GM23248 (cell line): Measurements from ENCODE around the gene TAPBP. TPM values are rescaled to one million over a fixed set of nuclear protein-coding genes. Genes with fewer than 3 reads are reported as not detected.

ENCODE experiments used
- DNase-seq: peaks from one replicate; pipeline ENCODE4 v3.0.0-alpha.2; 2015
- H2AFZ ChIP-seq: fragments of 200-600 bp; sonication (generic); 2 replicates; pipeline ENCODE4 v1.6.1; 2016; ENCODE audit warnings: antibody characterized with exemption
- H3F3A ChIP-seq: fragments of 200-600 bp; sonication (generic); 2 replicates; pipeline ENCODE4 v1.6.1; 2016; ENCODE audit warnings: mild to moderate bottlenecking, antibody characterized with exemption, mixed run types; ENCODE audit not compliant: insufficient read depth
- H3K27ac ChIP-seq: fragments of 200-600 bp; sonication (generic); 2 replicates; pipeline ENCODE4 v1.5.1; 2016; ENCODE audit warnings: mild to moderate bottlenecking
- H3K27me3 ChIP-seq: fragments of 200-600 bp; sonication (generic); replicated peaks from 2 replicates; pipeline ENCODE4 v1.6.1; 2016; ENCODE audit warnings: mild to moderate bottlenecking; ENCODE audit not compliant: insufficient read depth
- H3K36me3 ChIP-seq: fragments of 200-600 bp; sonication (generic); 2 replicates; pipeline ENCODE4 v1.6.1; 2016; ENCODE audit warnings: low read depth, mild to moderate bottlenecking
- H3K4me1 ChIP-seq: fragments of 200-600 bp; sonication (generic); 2 replicates; pipeline ENCODE4 v1.6.1; 2016; ENCODE audit warnings: mild to moderate bottlenecking; ENCODE audit not compliant: insufficient read depth
- H3K4me2 ChIP-seq: fragments of 200-600 bp; sonication (generic); one replicate; pipeline ENCODE4 v1.6.1; 2016; ENCODE audit warnings: mild to moderate bottlenecking; ENCODE audit not compliant: unreplicated experiment
- H3K4me3 ChIP-seq: fragments of 200-600 bp; sonication (generic); 2 replicates; pipeline ENCODE4 v1.5.1; 2016; ENCODE audit warnings: mild to moderate bottlenecking
- H3K79me2 ChIP-seq: fragments of 200-600 bp; sonication (generic); 2 replicates; pipeline ENCODE4 v1.6.1; 2016; ENCODE audit warnings: mild to moderate bottlenecking; ENCODE audit not compliant: insufficient read depth
- H3K9ac ChIP-seq: fragments of 200-600 bp; sonication (generic); 2 replicates; pipeline ENCODE4 v1.6.1; 2016; ENCODE audit warnings: mild to moderate bottlenecking
- H3K9me2 ChIP-seq: fragments of 200-600 bp; sonication (generic); 2 replicates; pipeline ENCODE4 v1.6.1; 2016; ENCODE audit warnings: mixed run types, mild to moderate bottlenecking, moderate library complexity; ENCODE audit not compliant: insufficient read depth
- H3K9me3 ChIP-seq: fragments of 200-600 bp; sonication (generic); one replicate; pipeline ENCODE4 v1.6.1; 2017; ENCODE audit warnings: low read depth
- H4K20me1 ChIP-seq: fragments of 200-600 bp; sonication (generic); 2 replicates; pipeline ENCODE4 v1.6.0; 2016; ENCODE audit not compliant: insufficient read depth
- EZH2 ChIP-seq: fragments of 200-600 bp; sonication (generic); IDR thresholded peaks from 2 replicates; pipeline ENCODE4 v1.6.1; 2018; ENCODE audit warnings: antibody characterized with exemption, mild to moderate bottlenecking; ENCODE audit not compliant: insufficient read depth, poor library complexity, severe bottlenecking
- EZH2phosphoT487 ChIP-seq: fragments of 200-600 bp; sonication (generic); IDR thresholded peaks from 2 replicates; pipeline ENCODE4 v1.6.1; 2018; ENCODE audit warnings: antibody characterized with exemption, moderate library complexity, mild to moderate bottlenecking, low read depth; ENCODE audit not compliant: insufficient read depth
- WGBS, 2 experiments: methylation state at CpG; one replicate each; pipeline ENCODE4 v1.1.6; 2015 to 2017; ENCODE audit warnings: low lambda C conversion rate in 2 of 2, low coverage in 1 of 2; ENCODE audit errors: missing lambda C conversion rate in 2 of 2; 5-methylcytosine and 5-hydroxymethylcytosine counted together
- in situ Hi-C: fragments of 300-500 bp; cut with MboI; formaldehyde crosslinking; loops from 2 replicates; pipeline ENCODE4 v1.15.0; 2020
- polyA plus RNA-seq: library from polyadenylated mRNA; unstranded; fragments of >200 nt; fragmentation: Nextera tagmentation; extraction: Ambion mirVana; gene quantifications from 2 replicates; pipeline ENCODE4 v1.2.1, GENCODE V29; 2016
- total RNA-seq: library from RNA; depleted of rRNA; stranded (reverse); fragments of >200 nt; shearing (Covaris generic); gene quantifications from 2 replicates; pipeline ENCODE4 v1.2.3, GENCODE V29; 2014

TAPBP gene
- total and polyA plus RNA-seq, 2 experiments from 2014 or later: 68.7 to 75.8 TPM

GRCh38 chr6:33280539-33280938, 33.3 kb downstream of the TAPBP start:
- Histone ChIP-seq H3K9me2 (no peaks in the 10 kb centered on the region), H2AFZ (no peak overlapping the region), H3K9me3 (no peaks in the 10 kb centered on the region), H3K79me2 (peaks cover 36% of the 10 kb centered on the region), H3K36me3 (peaks cover 38% of the 10 kb centered on the region; the same call in 1 of the 2 replicates), H4K20me1 (no peaks in the 10 kb centered on the region), H3K9ac (no peak overlapping the region), H3K27ac (no peak overlapping the region), H3K4me1 (peaks cover 11% of the 10 kb centered on the region), H3K4me2 (no peak overlapping the region), H3K27me3 (no peaks in the 10 kb centered on the region), H3F3A (peaks cover 29% of the 10 kb centered on the region), H3K4me3 (no peak overlapping the region)
- DNase-seq: no peak
- WGBS, 2 experiments: 67 to 68% methylated on average over 6 of the region's 6 CpGs
- in situ Hi-C loops: no loop called here
- no peak for TF ChIP-seq EZH2
- no peak for TF ChIP-seq EZH2phosphoT487

GRCh38 chr6:33279971-33280511, 33.8 kb downstream of the TAPBP start:
- Histone ChIP-seq H3K27ac (no peak overlapping the region), H3K79me2 (peaks cover 36% of the 10 kb centered on the region), H3K4me3 (no peak overlapping the region), H3K4me2 (no peak overlapping the region), H3K36me3 (peaks cover 39% of the 10 kb centered on the region; the same call in 1 of the 2 replicates), H3K4me1 (peaks cover 16% of the 10 kb centered on the region), H4K20me1 (no peaks in the 10 kb centered on the region; the same call in 1 of the 2 replicates), H2AFZ (no peak overlapping the region), H3F3A (peaks cover 34% of the 10 kb centered on the region), H3K9me3 (no peaks in the 10 kb centered on the region), H3K27me3 (no peaks in the 10 kb centered on the region), H3K9ac (no peak overlapping the region), H3K9me2 (no peaks in the 10 kb centered on the region)
- WGBS, 2 experiments: 67 to 81% methylated on average over 4 to 5 of the region's 5 CpGs
- no peak for TF ChIP-seq EZH2
- TF ChIP-seq EZH2phosphoT487: no peak
- in situ Hi-C loops: no loop called here
- DNase-seq: peak; percentile 72

GRCh38 chr6:33279257-33279695, 34.6 kb downstream of the TAPBP start:
- Histone ChIP-seq H2AFZ (no peak overlapping the region), H3K27me3 (no peaks in the 10 kb centered on the region), H3K9me2 (no peaks in the 10 kb centered on the region), H3K79me2 (peaks cover 36% of the 10 kb centered on the region), H3K4me1 (peaks cover 24% of the 10 kb centered on the region), H3K4me3 (no peak overlapping the region), H3K4me2 (no peak overlapping the region), H3K36me3 (peaks cover 40% of the 10 kb centered on the region), H3K9ac (no peak overlapping the region), H3K27ac (no peak overlapping the region), H4K20me1 (no peaks in the 10 kb centered on the region; the same call in 1 of the 2 replicates), H3F3A (peaks cover 41% of the 10 kb centered on the region), H3K9me3 (no peaks in the 10 kb centered on the region)
- no peak for TF ChIP-seq EZH2phosphoT487
- TF ChIP-seq EZH2: no peak
- in situ Hi-C loops: no loop called here
- WGBS, 2 experiments: 71 to 73% methylated on average over 13 of the region's 13 CpGs
- DNase-seq: no peak

GRCh38 chr6:33278810-33279209, 35.1 kb downstream of the TAPBP start:
- H3K79me2 ChIP-seq: peaks cover 37% of the 10 kb centered on the region
- in situ Hi-C loops: no loop called here
- peaks cover 3% of the 10 kb centered on the region; the same call in 1 of the 2 replicates for H4K20me1 ChIP-seq
- DNase-seq: no peak
- H3K4me3 ChIP-seq: no peak overlapping the region
- H3K9ac ChIP-seq: no peak overlapping the region
- H3K4me2 ChIP-seq: no peak overlapping the region
- H3K27ac ChIP-seq: no peak overlapping the region
- peaks cover 28% of the 10 kb centered on the region for H3K4me1 ChIP-seq
- H3K36me3 ChIP-seq: peaks cover 40% of the 10 kb centered on the region
- H2AFZ ChIP-seq: no peak overlapping the region
- no peak for TF ChIP-seq EZH2phosphoT487
- no peak for TF ChIP-seq EZH2
- H3K9me2 ChIP-seq: no peaks in the 10 kb centered on the region
- WGBS, 2 experiments: 92% methylated on average over 3 of the region's 3 CpGs
- no peaks in the 10 kb centered on the region for H3K9me3 ChIP-seq
- H3F3A ChIP-seq: peaks cover 46% of the 10 kb centered on the region
- no peaks in the 10 kb centered on the region for H3K27me3 ChIP-seq

GRCh38 chr6:33278392-33278741, 35.5 kb downstream of the TAPBP start:
- WGBS, 2 experiments: 72 to 73% methylated on average over 9 of the region's 9 CpGs
- H3K36me3 ChIP-seq: peaks cover 40% of the 10 kb centered on the region

More at GRCh38 chr6:33278392-33278741, 35.5 kb downstream of the TAPBP start:
- in situ Hi-C loops: no loop called here
- peaks cover 50% of the 10 kb centered on the region for H3F3A ChIP-seq
- TF ChIP-seq EZH2phosphoT487: no peak
- TF ChIP-seq EZH2: no peak
- H3K79me2 ChIP-seq: peaks cover 37% of the 10 kb centered on the region
- DNase-seq: peak; percentile 40
- H3K27ac ChIP-seq: no peak overlapping the region
- no peak overlapping the region for H3K4me2 ChIP-seq
- H3K9me2 ChIP-seq: no peaks in the 10 kb centered on the region
- peaks cover 33% of the 10 kb centered on the region for H3K4me1 ChIP-seq
- no peak overlapping the region for H3K4me3 ChIP-seq
- no peaks in the 10 kb centered on the region for H3K27me3 ChIP-seq
- no peak overlapping the region for H2AFZ ChIP-seq
- H3K9me3 ChIP-seq: no peaks in the 10 kb centered on the region
- H4K20me1 ChIP-seq: peaks cover 4% of the 10 kb centered on the region; the same call in 1 of the 2 replicates
- H3K9ac ChIP-seq: no peak overlapping the region
